ENCODE measurements around the gene CECR2. TPM values are rescaled to one million over a fixed set of nuclear protein-coding genes. Genes with fewer than 3 reads are reported as not detected.

CECR2 gene
- total RNA-seq, 2 experiments from 2014 or later, result not detected

DNA sequence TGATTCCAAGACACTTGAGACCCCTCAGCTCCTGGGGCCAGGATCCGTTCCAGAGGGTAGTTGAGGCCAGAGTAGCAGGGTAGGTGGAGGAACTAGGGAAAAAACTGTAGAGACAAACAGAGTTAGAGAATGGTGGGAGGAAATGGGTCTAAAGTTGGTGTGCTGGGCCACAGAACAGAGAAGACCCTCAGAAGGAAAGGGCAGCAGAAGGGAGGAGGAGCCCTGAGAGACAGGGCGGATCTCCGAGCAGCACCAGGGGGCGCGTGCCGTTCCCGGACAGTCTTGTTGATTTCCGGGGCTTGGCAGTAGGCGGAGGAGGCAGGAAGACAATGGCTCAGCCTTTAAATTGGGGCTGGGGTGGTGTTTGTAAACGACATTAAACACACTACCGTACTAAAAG lies 2.4 kb upstream of the CECR2 start:
- ChIA-PET CTCF (interaction anchor here (1.3 kb wide), 1 partner anchor 293 kb away, joined by 5 read pairs; no protein-coding TSS in a partner anchor), POLR2A (no interaction called here)

DNA sequence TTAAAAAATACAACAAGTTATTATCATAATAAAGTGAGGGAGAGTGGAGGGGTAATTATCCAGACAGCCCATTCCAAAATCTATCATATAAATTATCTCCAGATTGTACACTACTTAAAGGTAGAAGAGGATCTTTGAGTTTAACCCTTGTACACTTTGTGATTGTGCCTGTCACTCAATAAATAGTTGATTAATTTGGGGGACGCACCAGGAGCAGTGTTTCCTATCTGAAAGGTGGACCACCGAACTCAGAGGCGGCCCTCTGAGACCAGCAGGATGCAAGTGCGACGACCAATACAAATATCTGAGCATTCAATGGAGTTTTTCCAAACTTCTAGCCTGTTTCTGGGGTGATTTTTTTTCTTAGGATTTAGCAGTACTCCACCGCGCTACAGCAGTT lies 1.1 kb upstream of the CECR2 start:
- ChIA-PET POLR2A (no interaction called here), CTCF (no interaction called here)

DNA sequence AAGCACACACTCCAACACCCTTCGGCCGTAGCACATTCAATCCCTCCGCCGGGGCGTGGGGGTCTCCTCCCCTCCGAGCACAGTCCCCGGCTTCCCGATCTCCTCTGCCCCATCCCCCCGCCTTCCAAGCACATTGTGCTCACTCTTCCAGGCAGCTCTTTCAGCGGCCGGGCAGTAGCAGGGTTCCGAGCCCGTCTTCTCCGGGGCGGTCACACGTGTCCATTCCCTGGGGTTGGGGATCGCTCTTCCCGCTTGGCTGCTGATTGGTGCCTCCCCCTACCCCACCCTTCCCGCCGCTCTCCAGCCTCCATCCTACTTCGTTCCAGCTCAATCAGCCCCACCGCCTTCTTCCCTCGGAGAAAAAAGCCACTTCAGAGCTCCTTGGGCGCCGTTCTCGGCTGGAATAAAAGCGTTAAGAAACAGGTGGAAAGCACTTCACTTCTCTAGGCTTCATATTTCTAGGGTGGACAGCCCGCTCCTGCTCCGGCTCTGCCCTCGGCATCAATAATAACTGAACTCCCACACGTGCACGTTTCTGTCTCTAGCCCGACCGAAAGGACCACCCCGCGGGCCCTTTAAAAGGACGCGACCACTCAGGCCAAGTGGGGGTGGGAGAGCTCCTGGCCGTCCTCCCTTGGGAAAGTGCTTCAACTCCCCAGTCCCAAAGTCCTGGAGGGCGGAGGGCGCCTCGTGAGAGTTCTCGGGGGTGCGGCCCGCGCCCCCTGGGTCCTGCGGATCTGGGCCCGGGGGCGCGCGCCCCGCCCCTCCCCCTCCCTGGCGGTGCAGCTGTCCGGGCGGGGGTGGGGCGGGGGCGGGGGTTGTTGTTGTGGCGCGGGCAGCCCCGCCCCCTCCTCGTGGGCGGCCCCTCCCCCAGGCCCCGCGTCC lies 464 bp upstream of the CECR2 start:
- CTCF ChIA-PET, result no interaction called here
- POLR2A ChIA-PET, result no interaction called here

GRCh38 chr22:17370026-17370765 lies 936 bp downstream of the CECR2 start:
- ChIA-PET CTCF (no interaction called here), POLR2A (no interaction called here)

DNA sequence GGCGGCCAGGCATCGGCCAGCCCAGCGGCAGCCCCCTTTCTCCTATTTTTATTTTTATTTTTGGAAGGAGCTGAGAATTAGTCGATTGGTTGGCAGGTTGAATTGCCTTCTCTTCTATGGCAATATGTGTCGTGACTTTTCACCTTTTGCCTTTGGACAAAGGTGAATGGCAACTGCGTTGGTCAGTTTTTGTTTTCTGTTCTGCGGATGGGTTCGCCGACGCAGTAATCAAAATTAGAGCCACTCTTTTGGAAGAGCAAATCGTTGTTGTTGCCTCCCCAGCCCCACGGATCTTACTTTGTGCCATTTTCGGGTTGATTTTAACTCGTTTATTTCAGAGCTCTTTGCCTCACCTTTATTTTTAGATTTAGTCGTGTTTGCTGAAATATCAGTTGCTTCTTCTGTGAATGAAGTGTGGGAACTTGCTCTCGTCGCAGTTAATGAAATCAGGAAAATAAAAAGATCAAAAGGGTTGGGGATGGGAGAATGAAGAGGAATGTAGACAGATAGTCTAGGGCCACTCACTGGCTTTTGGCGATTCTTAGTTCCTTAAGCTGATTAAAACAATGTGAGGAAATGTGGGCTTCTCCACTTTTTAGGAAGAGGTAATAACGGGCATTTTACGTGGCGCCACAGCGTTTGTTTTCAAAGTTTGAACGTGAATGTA lies 1.6 kb downstream of the CECR2 start:
- POLR2A ChIA-PET, result no interaction called here

GRCh38 chr22:17371448-17371847 lies 2.2 kb downstream of the CECR2 start:
- ChIA-PET POLR2A (no interaction called here), CTCF (interaction anchor here (1.6 kb wide), 1 partner anchor 200 kb away, joined by 5 read pairs; no protein-coding TSS in a partner anchor)

More for the DNA sequence above, 1.6 kb downstream of the CECR2 start:
- CTCF ChIA-PET, result interaction anchor here (1.6 kb wide), 1 partner anchor 199 kb away, joined by 5 read pairs; no protein-coding TSS in a partner anchor

GRCh38 chr22:17373855-17374254 lies 4.6 kb downstream of the CECR2 start:
- ChIA-PET POLR2A (no interaction called here), CTCF (no interaction called here)

- ChIA-PET POLR2A (no interaction called here), CTCF (no interaction called here)
Measured at GRCh38 chr22:17375914-17376614, 6.8 kb downstream of the CECR2 start.

- ChIA-PET POLR2A (no interaction called here), CTCF (no interaction called here)
Measured at GRCh38 chr22:17376950-17377349, 7.7 kb downstream of the CECR2 start.

- CTCF ChIA-PET, result no interaction called here
Measured at GRCh38 chr22:17379944-17380343, 10.7 kb downstream of the CECR2 start.

DNA sequence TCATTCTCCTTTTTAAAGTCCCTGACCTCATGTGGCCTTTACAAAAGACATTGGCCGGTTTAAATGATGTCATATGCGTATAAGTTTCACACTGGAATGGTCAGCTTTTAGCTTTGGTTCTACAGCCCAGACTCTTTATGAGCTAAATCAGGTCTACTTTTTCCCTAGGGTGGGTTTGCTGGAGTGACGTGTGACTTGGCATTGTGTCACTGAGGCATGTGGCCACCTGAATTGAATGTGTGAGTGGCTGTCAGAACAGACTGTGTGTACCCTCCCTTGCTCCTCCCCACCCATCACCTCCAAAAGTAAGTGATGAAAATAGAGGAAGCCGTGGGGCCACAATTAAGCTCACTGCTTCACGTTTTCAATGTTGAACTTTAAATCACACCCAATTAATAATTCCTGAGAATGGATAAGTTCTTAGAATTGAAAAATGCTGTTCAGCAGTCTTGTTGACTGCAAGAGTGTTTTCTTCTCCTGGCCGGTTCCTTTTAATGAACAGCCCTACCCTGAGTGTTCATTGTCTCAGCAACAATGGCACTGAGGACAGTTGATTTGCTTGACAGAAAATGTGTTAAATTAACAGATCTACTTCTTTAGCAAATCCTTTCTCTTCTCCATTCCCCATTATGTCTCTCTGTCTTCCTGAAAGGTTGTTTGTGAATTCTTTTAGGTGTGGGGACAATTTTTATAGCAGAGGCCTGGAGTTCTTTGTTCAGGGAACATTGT lies 11.3 kb downstream of the CECR2 start:
- ChIA-PET POLR2A (no interaction called here), CTCF (no interaction called here)

More at GRCh38 chr22:17379944-17380343, 10.7 kb downstream of the CECR2 start:
- POLR2A ChIA-PET, result no interaction called here

DNA sequence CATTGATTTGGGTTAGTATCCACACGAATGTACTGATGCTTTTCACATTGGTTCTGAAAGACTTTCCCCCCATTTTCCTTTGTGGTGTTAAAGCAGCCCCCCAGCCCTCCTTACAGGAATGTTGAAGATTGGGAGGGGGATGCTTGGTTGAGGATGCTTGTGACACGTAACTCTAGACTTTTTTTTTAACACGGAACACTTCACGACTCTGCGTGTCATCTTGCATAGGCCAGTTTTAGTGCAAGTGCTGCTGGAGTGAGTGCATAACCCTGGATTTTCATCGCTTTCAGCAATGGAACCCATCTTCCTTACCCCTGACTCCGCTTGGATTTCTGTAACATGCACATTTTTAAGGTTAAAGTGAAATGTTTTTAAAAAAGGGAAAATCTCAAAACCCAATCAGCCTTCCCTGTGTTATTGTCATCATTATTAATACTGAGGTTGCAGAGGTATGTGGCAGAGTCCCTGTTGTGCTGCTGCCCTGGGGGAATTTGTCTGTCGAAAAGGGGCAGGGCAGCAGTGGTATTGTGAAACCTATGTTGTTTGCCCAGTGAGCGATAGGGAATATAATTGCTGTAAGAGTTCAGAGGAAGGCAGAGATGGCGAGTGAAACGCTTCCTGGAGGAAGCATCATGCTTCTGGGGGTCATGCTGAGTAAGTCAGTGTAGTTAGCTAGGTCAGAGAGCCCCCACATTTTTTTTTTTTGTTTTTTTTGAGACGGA lies 12.1 kb downstream of the CECR2 start:
- ChIA-PET POLR2A (no interaction called here), CTCF (no interaction called here)

DNA sequence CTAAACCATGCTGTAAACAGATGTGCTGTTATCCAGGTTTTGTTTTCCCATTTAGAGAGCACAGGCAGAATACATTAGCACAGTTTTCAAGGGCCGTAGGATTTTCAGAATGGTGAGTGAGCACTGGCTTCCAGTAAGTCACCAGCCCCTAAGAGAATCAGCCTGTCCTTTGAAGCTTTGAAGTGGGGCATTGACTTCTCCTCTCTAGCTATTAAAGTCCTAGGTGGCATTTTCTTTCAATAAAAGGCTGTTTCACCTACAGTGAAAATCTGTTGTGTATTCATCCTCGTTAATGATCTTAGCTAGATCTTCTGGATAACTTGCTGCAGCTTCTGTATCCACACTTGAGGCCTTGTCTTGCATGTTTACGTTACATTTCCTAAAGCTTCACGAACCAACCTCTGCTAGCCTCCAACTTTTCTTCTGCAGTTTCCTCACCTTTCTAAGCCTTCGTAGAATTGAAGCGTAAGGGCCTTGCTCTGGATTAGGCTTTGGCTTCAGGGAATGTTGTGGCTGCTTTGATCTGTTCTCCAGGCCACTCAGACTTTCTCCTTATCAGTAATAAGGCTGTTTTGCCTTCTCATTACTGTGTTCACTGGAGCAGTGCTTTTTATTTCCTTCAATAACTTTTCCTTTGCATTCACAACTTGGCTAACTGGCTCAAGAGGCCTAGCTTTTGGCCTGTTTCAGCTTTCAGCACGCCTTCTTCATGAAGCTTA lies 15.5 kb downstream of the CECR2 start:
- ChIA-PET CTCF (no interaction called here), POLR2A (no interaction called here)

DNA sequence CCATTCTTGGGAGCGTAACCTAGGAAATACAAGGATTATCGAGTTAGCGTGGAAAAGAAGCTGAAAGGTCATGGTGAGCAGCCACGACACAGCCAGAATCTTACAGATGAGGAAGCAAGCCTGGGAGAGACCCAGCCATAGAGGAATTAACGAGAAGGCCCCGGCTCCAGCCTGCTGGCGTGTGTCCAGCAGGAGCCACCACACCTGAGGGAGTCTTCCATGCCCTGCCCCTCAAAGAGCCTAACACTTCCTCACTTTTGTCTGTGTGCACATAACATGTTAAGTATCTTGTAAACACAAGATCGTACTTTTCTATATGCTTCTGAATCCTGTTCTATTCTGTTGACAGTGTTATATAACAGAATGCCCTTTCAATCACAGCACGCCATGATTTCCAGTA lies 18.1 kb downstream of the CECR2 start:
- ChIA-PET POLR2A (no interaction called here), CTCF (no interaction called here)

DNA sequence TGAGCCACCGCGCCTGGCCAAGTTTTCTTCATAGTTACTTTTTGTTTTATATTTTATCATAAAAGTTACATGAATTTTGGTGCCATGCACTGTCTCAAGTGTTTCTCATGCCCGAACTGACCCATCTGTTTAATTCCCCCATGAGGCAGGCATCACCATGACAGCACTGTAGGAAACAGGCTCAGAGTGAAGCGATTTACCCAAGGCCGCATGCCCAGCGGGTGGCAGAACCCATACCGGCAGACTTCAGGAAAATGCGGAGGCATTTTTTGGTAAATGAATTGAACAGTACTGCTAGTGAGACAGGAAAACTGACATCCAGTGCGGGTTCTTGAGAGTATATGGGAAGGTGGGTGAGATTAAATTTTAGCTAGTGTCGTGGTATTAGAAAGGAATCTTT lies 19.0 kb downstream of the CECR2 start:
- CTCF ChIA-PET, result no interaction called here
- POLR2A ChIA-PET, result no interaction called here

GRCh38 chr22:17390087-17390486 lies 20.8 kb downstream of the CECR2 start:
- POLR2A ChIA-PET, result no interaction called here
- CTCF ChIA-PET, result no interaction called here

DNA sequence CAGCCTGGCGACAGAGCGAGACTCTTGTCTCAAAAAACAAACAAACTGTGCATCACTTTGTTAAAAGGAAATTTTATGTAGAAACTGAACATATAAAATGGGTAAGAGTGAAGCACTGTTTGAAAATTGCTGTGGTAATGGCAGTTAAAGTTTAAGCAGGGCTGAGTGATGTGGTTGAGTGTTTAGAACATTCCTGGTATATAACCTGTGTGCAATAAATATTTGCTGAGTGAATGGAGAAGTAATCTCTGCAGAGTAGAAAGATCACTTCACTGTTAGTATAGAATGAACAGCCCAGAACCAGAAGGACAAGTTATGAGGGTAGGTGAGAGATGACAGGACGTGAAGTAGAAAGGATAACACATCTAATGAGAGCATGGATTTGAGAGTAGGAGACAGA lies 27.3 kb downstream of the CECR2 start:
- POLR2A ChIA-PET, result no interaction called here
- CTCF ChIA-PET, result no interaction called here
